ENCODE measurements around the gene CDH24.

- no peak for TF ChIP-seq EZH2phosphoT487 (IDR thresholded peaks at IDR 0.05; ENCODE audit: insufficient read depth, low read depth)
- TF ChIP-seq EZH2 (IDR thresholded peaks at IDR 0.05; ENCODE audit: insufficient read depth, poor library complexity, severe bottlenecking), result no peak
These were observed 11.6 kb upstream of the CDH24 start for GRCh38 chr14:23068789-23069412.

Measured in GM23248 (cell line).